ENCODE results near the gene SUFU. TPM values are rescaled to one million over a fixed set of nuclear protein-coding genes. Genes with fewer than 3 reads are reported as not detected.

SUFU gene
- total and polyA plus RNA-seq, 2 of the 8 experiments (the other 6 are each of a cell fraction or from before 2014, with no cell fraction given) = 7.0 to 10.8 TPM

GRCh38 chr10:102507521-102507920 is 3.7 kb downstream of the SUFU start:
- H3K18ac ChIP-seq (ENCODE audit: extremely low read depth, low read length) = no peak overlapping the region
- no peak overlapping the region for H2BK15ac ChIP-seq (ENCODE audit: low read length)
- no peaks in the 10 kb centered on the region for H3K9me3 ChIP-seq (ENCODE audit: insufficient read depth in 2 of 2, low read depth in 1 of 2, low read length in 1 of 2)
- peaks cover 2 to 11% (median 8%) of the 10 kb centered on the region in 4 experiments; a peak in 4 of 7 replicates for H3K27me3 ChIP-seq (replicated peaks in 1 of 4; ENCODE audit: control insufficient read depth in 3 of 4, extremely low read depth in 1 of 4, insufficient read depth in 3 of 4, low read length in 3 of 4)
- no peak overlapping the region for H4K8ac ChIP-seq (ENCODE audit: extremely low read depth, insufficient read depth, low read length)
- H2AFZ ChIP-seq (ENCODE audit: low read length) = no peak overlapping the region
- peaks cover 8% of the 10 kb centered on the region; the same call in 1 of the 2 replicates for H3K23me2 ChIP-seq (ENCODE audit: low read depth, low read length)
- H3K27ac ChIP-seq (ENCODE audit: low read depth, low read length) = no peak overlapping the region
- H2BK12ac ChIP-seq (ENCODE audit: low read depth, low read length) = no peak overlapping the region
- H2BK120ac ChIP-seq (replicated peaks; ENCODE audit: low read depth, low read length) = no peak overlapping the region
- H4K20me1 ChIP-seq (replicated peaks in 1 of 2; ENCODE audit: control insufficient read depth in 1 of 2, insufficient read depth in 2 of 2, low read length in 2 of 2) = peaks cover 8 to 24% of the 10 kb centered on the region in 2 experiments
- no peak overlapping the region for H3K56ac ChIP-seq (replicated peaks; ENCODE audit: insufficient read length, low read depth, low read length)
- no peak overlapping the region for H2BK20ac ChIP-seq (ENCODE audit: low read length)
- H3K14ac ChIP-seq (ENCODE audit: insufficient read length) = no peak overlapping the region
- POLR2A ChIA-PET (ENCODE audit: partially characterized antibody) = no interaction called here
- WGBS, 2 experiments (ENCODE audit: extremely low coverage in 1 of 2, insufficient coverage in 1 of 2, insufficient read length in 1 of 2, insufficient replicate concordance in 2 of 2, low coverage in 1 of 2, low lambda C conversion rate in 2 of 2, missing lambda C conversion rate in 1 of 2) = 98% methylated on average over 3 of the region's 3 CpGs; no CpG with 5 or more reads in 1 of the 2 experiments
- H3K4me1 ChIP-seq (replicated peaks in 1 of 4; ENCODE audit: control insufficient read depth in 3 of 4, insufficient read depth in 4 of 4, low read length in 3 of 4) = peaks cover 0 to 10% (median 1%) of the 10 kb centered on the region in 4 experiments; a peak in 3 of 7 replicates
- peaks cover 0 to 7% of the 10 kb centered on the region in 2 experiments; a peak in 1 of 4 replicates for H3K79me2 ChIP-seq (ENCODE audit: control insufficient read depth in 1 of 2, insufficient read depth in 2 of 2, low read length in 2 of 2)
- H4K5ac ChIP-seq (ENCODE audit: insufficient read length, low read depth, low read length) = no peak overlapping the region
- FAIRE-seq = no peak
- H3K23ac ChIP-seq (ENCODE audit: insufficient read length) = no peak overlapping the region
- no peak overlapping the region for H3K9ac ChIP-seq (replicated peaks in 1 of 4; ENCODE audit: extremely low read depth in 1 of 4, low read depth in 3 of 4, low read length in 3 of 4)
- no peak overlapping the region for H3K4ac ChIP-seq (replicated peaks; ENCODE audit: insufficient read length, low read depth, low read length)
- DNase-seq (ENCODE audit: low read depth in 1 of 2, low spot score in 2 of 2) = no peak
- H2BK5ac ChIP-seq (ENCODE audit: low read depth, low read length) = no peak overlapping the region
- no peak overlapping the region for H3K4me3 ChIP-seq (ENCODE audit: extremely low read depth in 1 of 4, insufficient read depth in 2 of 4, low read depth in 3 of 4, low read length in 4 of 4)
- peaks cover 3 to 8% (median 5%) of the 10 kb centered on the region in 4 experiments; a peak in 5 of 8 replicates for H3K36me3 ChIP-seq (ENCODE audit: control insufficient read depth in 2 of 4, insufficient read depth in 4 of 4, low read length in 3 of 4)
- H2AK5ac ChIP-seq (ENCODE audit: low read depth, low read length) = no peak overlapping the region
- CTCF ChIA-PET (ENCODE audit: partially characterized antibody) = interaction anchor here (0.6 to 16.5 kb wide), 3 partner anchors 74 to 866 kb away, joined by 4 to 182 read pairs (median 5); no protein-coding TSS in a partner anchor
- no peak overlapping the region for H3K4me2 ChIP-seq (ENCODE audit: insufficient read depth in 1 of 2, low read depth in 2 of 2, low read length in 2 of 2)
- H3K79me1 ChIP-seq (ENCODE audit: low read depth, low read length) = no peaks in the 10 kb centered on the region; the same call in 1 of the 2 replicates
- no peak overlapping the region for H4K91ac ChIP-seq (replicated peaks; ENCODE audit: insufficient read length, low read length)
- no peak for TF ChIP-seq SIRT6 (IDR thresholded peaks at IDR 0.05; ENCODE audit: low read length)
- TF ChIP-seq BCL11A (IDR thresholded peaks at IDR 0.05; ENCODE audit: low read depth in 2 of 2, low read length in 2 of 2) = no peak
- no peak for TF ChIP-seq TBP (IDR thresholded peaks at IDR 0.05; ENCODE audit: low read depth, low read length)
- TF ChIP-seq SIX5 (IDR thresholded peaks at IDR 0.05; ENCODE audit: low read depth, low read length) = no peak
- TF ChIP-seq JUN (IDR thresholded peaks at IDR 0.05; ENCODE audit: low read depth, low read length) = no peak
- TF ChIP-seq SP4 (IDR thresholded peaks at IDR 0.05; ENCODE audit: low read length) = no peak
- TF ChIP-seq ATF2 (IDR thresholded peaks at IDR 0.05; ENCODE audit: low read length) = no peak

Data from H1 (cell line).